ENCODE data around the gene SYT6.
A peak's percentile ranks its signal among the peaks of the same experiment; 100 is the strongest.

DNA sequence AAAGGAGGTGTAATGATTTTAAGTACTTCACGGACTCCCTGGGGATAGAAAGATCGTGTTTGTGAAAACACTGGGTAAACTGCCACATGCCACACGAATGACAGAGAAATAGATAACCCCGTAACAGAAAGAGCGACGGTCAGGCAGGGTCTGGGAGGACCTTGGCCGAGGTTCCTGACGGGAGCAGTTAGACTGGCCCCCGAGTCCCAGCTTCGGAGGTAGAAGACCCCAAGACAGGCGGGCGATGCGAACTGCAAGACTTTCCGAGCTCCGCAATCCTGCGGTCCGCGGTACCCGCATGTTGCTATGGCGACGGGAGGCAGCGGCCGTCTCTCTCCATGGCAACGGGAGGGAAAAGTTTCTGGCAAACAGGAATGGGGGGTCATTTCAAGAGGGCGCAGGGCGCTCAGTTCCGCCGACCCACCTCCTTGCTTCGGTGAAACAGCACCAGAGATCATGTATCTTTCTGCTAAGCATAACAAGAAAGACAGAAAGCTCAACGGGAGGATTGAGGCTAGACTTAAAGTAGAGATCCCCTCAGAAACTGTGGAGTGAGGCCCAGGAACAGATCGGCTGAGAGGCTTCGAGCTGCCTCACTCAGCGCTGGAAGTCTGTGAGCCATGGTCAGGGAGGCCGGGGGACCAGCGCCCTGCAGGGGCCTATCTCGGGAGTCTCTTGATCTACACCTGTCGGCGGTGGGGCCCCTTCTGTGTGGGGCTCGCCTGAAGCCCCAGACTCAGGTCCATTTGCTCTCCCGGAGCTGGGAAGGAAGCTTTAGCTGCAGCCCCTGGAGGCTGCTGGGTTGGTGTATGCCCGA, 685 bp upstream of the SYT6 start:
- TF ChIP-seq, protein P1, sequence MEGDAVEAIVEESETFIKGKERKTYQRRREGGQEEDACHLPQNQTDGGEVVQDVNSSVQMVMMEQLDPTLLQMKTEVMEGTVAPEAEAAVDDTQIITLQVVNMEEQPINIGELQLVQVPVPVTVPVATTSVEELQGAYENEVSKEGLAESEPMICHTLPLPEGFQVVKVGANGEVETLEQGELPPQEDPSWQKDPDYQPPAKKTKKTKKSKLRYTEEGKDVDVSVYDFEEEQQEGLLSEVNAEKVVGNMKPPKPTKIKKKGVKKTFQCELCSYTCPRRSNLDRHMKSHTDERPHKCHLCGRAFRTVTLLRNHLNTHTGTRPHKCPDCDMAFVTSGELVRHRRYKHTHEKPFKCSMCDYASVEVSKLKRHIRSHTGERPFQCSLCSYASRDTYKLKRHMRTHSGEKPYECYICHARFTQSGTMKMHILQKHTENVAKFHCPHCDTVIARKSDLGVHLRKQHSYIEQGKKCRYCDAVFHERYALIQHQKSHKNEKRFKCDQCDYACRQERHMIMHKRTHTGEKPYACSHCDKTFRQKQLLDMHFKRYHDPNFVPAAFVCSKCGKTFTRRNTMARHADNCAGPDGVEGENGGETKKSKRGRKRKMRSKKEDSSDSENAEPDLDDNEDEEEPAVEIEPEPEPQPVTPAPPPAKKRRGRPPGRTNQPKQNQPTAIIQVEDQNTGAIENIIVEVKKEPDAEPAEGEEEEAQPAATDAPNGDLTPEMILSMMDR (conservative IDR thresholded peaks at IDR 0.05 in 1 of 2, IDR thresholded peaks at IDR 0.05 in 1 of 2; ENCODE audit: low read depth in 1 of 2, low read length in 2 of 2) = no peak
- TF ChIP-seq EZH2 (IDR thresholded peaks at IDR 0.05; ENCODE audit: low read length, missing control alignments) = peak; percentile 97
